Stimulated activated CD4-positive, alpha-beta T cell treated with anti-CD3 and anti-CD28 coated beads, Interleukin-1b, Interleukin-23, amount 100 ng/mL, for 1 hour (primary cell): Measurements from ENCODE around the gene UBE2I.
"Not testable (repeated sequence)": the region's sequence is repeated elsewhere in the genome, so short reads cannot be mapped to it uniquely, and the experiment has no call there.

Experiments used
- DNase-seq, 2 donors: peaks; one replicate each; pipeline ENCODE4 v3.0.0-alpha.2; 2020; ENCODE audit warnings: low read depth in 2 of 2

Gene UBE2I

DNA sequence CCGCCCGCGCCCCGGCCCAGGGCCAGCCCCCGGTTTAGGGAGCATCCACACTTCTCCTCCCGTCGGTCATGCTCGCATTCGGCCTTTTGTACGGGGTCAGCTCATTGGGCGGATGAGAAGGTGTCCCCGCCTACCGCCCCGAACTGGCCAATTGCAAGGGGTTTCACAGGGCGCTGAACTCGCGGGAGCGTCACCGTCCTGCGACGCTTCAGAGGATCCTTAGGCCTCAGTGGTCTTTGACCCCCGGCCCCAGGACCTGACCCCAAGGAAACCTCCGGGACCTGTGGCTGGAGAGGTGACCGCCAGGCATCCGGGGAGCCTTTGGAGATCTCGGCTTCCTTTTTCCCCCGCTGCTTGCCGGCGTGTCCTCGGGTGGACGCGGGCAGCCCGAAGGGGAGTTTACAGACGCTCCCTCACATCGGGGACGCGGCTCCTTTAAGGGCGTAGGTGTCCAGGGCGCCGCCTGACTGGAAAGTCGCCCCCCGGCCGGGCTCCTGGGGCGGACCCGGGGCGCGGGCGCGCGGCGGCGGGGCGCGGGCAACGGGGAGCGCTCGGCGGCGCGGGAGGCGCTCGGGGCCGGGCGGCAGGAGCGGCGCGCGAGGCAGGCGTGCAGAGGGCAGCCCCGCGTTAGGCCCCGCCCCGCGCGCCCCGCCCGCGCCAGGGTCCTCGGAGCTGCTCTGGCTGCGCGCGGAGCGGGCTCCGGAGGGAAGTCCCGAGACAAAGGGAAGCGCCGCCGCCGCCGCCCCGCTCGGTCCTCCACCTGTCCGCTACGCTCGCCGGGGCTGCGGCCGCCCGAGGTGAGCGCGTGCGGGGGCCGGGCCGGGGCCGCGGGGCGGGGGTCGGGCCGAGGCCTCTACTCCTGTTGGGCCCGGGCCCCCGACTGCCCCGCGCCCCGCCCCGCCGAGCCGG, at the start of gene UBE2I:
Gene UBE2I, plus strand, starts transcription at position 660 of the 909 bp plus-strand sequence. CDS start 4,395 bp downstream, outside the sequence.
- peak; percentile 94 to 95 for DNase-seq

- DNase-seq: no peak
Observed at GRCh38 chr16:1259760-1260068, 49.7 kb upstream of the UBE2I start.

- no peak for DNase-seq
Observed at GRCh38 chr16:1260101-1260680, 49.2 kb upstream of the UBE2I start.

DNA sequence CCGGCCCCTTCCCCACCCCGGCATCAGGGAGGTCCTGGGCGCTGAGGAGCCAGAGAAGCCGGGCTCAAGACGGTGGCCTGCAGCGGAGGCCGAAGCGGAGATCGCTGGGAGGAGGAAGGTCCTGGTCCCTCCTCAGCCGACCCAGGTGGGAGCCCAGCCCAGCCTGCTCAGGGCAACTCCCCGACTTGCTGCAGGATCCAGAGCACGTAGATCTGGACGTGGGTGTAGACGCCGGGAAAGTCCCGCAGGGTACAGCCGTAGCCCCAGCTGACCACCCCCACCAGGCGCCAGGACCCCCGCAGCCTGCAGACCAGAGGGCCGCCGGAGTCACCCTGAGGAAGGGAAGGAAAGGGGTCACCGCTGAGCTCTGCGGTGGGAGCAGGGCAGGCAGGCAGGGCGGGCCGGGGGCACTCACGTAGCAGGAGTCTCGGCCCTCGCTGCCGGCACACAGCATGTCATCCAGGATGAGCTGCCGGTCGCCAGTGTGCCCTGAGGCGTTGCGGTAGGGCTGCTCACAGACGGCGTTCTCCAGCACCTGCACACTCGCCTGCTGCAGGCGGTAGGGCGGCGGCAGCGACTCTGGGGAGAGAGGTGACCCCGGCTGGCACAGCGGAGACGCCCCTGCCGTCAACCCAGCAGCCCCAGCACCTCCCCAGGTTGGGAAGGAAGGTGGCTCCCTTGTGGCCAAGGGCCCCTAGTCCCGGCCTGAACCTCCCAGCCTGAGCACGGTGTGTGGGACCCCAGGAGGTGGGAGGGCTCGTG, 48.1 kb upstream of the UBE2I start:
- DNase-seq: no peak

DNA sequence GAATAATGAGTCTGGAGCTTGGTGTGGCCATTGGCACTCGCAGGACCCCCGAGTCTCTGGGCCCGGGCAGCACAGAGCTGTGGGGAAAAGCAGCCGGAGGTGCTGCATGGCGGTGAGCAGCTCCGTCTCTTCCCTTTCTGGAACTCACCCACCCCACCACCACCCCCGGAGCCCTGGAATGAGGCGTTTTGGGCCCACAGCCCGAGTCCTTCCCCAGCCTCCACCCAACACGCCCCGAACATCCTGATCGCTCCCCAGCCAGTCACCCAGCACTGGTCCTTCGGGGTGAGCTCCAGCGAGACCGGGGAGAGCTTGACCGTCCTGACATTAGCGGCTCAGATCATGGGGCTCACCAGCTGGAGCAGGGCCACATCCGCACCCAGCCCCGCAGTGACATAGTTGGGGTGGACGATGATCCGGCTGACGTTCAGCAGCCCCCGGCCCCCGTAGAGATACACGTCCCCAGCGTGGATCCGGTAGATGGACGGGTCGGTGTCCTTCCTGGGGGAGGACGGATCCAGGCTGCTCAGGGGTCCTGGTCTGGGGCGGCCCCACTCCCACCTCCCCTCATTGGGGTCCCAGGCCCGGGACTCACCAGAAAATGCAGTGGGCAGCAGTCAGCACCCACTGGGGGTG, 47.1 kb upstream of the UBE2I start:
- no peak for DNase-seq

DNA sequence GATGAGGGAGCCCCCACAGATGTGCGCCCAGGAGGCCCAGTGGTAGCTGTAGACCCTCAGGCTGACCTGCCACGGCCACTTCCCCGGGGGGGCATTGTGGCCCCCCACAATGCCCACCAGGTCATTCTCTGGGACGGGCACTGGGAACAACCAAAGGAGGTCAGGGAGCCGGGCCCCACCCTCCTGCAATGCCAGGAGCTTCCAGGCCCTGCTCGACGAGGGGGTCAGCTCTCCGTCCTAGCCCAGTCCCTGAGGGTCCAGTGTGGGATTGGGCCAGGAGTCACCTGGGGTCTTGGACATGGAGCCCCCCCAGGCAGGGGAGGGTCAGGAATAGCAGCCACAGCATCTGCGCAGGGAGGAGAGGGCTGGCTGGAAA, 46.6 kb upstream of the UBE2I start:
- no peak for DNase-seq

DNA sequence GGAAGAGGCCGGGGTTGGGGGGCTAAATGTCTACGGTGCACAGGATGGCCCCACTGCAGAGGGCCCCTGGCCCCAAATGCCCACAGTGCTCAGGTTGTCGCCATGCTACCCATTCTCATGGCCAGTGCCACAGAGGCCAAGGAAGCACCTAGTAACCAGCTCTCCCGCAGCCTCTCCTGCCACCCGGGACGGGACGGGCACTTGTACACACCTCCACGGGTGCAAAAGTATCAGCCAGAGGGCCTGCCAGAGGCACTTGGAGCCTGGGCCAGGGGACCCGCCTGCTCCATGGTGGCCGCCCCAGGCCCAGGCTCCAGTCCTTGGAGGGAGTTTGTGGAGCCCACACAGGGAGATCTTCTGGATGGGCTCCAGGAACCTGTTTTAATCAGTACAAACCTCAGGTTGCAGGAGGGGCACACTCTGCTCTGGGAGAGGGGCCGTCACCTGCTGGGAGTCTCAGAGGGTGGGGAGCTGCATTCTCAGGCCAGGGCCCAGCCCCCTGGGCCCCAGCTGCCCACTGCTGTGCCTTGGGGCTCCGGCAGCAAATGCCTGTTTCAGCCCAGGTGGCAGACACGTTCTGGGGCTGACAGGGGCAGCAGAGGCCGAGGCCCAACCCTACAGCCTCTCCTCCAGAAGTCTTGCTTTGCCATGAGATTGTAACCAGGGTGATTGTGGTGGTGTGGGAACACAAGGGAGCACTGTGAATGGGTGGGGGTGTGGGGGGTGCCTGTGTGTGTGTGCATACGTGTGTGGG, 45.7 kb upstream of the UBE2I start:
- no peak for DNase-seq

- DNase-seq: no peak
Observed at GRCh38 chr16:1264345-1265089, 44.9 kb upstream of the UBE2I start.

DNA sequence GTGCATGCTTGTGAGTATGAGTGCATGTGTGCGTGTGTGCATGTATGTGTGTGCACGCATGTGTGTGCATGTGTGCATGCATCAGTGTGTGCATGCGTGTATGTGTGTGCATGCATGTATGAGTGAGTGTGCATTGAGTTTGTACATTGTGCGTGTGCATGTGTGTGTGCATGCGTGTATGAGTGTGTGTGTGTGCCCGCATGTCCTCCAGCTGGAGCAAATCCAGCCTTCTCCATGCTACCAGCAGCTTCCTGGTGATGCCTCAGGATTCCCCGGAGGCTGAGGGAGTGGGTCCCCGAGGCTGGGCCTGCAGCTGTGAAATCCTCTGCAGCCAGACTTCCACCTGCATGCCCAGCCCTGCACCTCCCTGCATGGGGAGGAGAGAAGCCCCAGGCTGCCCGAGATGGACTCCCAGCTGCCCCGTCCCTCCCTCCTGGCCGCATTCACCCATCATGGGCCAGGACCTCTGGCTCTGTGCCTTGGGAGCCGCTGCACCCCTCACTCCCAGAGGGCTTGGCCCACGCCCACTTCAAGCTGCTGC, 44.3 kb upstream of the UBE2I start:
- no peak for DNase-seq

DNA sequence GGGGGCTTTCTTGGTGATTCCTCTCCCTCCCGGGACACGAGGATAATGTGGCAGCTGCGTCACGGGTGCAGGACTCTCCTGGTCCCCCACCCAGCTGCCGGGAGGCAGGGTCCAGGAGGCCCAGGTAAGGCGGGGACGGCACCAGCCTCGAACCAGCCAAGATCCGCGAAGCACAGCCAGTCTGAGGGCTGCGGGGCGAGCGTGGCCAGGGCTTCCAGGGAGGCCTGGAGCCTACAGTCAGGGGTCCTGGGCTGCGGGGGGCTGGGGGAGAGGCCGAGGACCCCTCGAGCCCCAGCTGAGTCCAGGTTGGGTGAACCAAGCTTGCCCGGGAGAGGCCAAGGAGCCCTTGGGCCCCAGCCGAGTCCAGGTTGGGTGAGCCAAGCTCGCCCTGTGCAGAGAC, 43.6 kb upstream of the UBE2I start:
- DNase-seq: no peak

GRCh38 chr16:1269418-1269817, 40.0 kb upstream of the UBE2I start:
- not testable (repeated sequence) for DNase-seq

GRCh38 chr16:1271380-1271723, 38.1 kb upstream of the UBE2I start:
- no peak for DNase-seq

- DNase-seq: not testable (repeated sequence)
Observed at GRCh38 chr16:1271724-1272413, 37.6 kb upstream of the UBE2I start.

- DNase-seq: no peak
Observed at GRCh38 chr16:1272453-1273198, 36.8 kb upstream of the UBE2I start.

GRCh38 chr16:1273816-1274215, 35.6 kb upstream of the UBE2I start:
- no peak for DNase-seq

- DNase-seq: no peak
Observed at GRCh38 chr16:1274767-1275166, 34.7 kb upstream of the UBE2I start.

GRCh38 chr16:1275791-1276579, 33.5 kb upstream of the UBE2I start:
- no peak for DNase-seq

GRCh38 chr16:1276580-1276878, 32.9 kb upstream of the UBE2I start:
- no peak for DNase-seq

DNA sequence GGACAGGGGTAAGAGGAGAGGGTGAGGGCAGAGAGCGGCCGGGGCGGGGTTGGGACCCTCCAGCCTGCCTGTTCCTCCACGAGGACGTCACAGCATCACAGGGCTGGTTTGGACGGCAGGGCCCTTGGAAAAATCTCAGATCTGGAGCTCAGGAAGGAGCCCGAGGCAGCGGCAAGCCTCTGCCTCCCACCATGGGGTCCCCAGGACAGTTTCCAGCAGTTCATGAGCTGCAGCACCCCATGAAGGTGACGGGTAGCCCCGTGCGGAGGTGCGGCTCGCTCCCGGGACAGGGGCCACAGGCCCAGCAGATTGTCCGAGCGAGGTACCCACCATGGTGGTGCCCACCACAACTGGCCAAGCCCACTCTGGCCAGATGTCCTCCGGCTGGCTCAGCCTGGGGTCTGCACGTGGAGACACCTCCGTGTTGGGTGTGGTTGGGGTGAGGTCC, 32.3 kb upstream of the UBE2I start:
- DNase-seq: no peak
